HG03175 (cell line): ENCODE results near the gene NPHP4.

ENCODE experiments used
- ATAC-seq: cut with Tn5 transposase; IDR thresholded peaks from one replicate; pipeline ENCODE4 v1.9.1; 2021; ENCODE audit warnings: mild to moderate bottlenecking, moderate library complexity; ENCODE audit not compliant: unreplicated experiment

NPHP4 gene

DNA sequence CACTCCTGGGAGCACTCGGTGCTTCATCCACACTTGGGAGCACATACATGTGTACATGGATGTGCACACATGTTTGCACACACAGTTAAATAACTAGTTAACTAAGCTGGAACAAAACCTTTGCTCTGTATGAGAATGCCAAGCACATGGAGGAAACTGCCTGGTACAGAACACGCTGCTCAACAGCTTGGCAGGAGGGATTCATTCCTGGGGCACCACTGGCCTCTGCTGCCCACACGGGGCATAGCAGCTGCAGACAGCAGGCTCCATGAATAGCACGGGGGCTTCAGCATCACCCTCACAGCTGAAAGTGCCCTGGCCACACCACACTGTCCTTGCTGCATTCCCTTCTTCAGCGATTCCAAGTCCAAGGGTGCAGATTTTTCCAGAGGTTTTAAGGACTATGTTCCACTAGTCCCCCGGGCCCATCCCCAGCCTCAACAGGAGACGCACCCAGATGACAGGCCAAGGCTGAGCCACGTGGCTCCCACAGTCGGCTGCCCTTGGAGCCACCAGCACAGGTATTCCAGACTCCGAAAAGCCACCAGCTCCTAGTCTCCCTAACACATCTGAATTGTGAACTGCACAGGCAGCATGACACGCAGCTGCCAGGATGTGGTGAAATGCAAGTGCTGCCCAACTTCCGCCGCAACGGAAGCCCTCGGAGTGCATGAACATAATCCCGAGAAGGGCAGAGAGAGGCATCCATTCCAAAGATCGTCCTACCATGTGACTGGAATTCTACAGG, 16.9 kb downstream of the NPHP4 start:
- ATAC-seq: no peak

DNA sequence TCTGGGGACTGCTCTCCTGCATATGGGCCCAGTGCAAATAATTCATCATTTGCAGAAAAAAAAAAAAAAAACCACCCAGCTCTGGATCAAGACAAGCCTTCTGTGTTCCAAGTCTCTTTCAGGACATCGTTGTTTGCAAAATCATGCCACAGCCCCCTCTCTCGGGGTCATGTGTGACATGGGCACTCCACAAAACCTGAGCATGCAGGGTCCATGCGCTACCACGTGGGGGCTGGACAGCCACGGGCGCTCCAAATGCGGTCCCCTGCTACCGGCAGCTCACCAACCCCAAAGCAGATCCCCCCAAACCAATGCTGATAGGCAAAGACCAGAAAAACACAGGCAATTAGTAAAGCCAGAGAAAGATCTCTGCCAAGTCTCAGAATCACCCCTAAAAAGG, 17.6 kb downstream of the NPHP4 start:
- ATAC-seq: no peak

DNA sequence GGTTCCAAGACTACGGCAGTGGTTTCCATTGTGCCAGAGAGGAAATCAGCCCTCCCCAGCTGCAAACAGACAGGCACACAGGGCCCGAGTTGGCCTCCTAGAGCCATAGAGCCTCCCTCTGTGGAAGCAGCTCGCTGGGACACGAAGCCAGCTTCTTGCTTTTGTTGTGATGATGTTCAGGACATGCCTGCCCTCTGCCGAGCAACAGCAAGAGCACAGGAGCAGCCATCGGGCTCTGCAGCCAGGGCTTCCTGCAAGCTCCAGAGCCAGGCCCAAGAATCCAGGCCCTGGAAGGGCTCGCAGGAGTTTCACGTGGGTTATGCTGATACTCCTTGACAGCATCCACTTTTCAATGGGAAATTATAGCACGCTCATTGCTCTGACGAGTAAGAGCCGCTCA, 18.5 kb downstream of the NPHP4 start:
- no peak for ATAC-seq

DNA sequence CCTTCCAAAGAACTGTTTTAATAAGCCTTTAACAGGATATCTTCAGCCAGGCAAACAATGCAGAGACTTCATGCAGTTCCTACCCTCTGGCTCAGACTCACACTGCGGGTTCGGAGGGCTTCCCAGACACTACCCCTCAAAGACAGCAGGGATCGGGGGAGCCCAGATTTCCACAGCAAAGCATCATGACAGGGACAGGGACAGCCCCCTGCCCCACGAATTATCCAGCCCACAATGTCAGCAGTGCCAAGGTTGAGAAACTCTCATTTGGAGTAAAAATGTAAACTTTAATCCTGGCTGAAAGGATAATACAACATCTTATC, 20.1 kb downstream of the NPHP4 start:
- ATAC-seq: no peak

DNA sequence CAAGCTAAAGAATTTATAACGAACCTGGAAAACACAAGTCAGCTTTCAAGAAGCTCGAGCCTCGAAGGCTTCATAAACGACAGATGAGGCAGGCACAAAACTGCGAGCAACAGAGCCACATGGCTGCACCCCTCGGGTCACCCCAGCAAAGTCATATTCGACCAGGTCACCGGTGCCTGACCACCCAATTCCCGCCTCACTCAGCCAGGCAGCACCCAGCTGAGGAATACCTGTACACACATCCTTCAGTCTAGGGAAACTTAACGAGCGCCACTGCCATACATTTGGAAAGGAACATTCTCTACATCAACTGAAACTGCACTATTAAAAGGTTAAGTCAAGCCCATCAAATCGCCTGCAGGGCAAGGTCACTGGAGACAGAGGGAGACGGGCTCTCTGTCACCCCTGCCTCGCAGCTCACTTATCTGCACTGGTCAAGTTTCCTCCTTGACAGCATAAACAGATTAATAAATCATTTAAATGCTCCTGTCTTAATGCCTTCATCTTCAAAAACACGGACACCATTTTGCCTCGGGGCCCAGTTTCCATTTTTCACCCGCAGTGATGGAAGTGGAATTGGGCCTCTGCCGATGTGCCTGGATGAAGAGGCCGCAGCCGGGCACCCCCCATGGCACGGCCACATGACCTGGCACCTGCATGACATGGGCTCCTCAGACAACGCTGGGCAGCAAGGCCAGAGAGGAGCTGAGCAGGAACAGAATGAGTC, 20.6 kb downstream of the NPHP4 start:
- ATAC-seq: no peak

DNA sequence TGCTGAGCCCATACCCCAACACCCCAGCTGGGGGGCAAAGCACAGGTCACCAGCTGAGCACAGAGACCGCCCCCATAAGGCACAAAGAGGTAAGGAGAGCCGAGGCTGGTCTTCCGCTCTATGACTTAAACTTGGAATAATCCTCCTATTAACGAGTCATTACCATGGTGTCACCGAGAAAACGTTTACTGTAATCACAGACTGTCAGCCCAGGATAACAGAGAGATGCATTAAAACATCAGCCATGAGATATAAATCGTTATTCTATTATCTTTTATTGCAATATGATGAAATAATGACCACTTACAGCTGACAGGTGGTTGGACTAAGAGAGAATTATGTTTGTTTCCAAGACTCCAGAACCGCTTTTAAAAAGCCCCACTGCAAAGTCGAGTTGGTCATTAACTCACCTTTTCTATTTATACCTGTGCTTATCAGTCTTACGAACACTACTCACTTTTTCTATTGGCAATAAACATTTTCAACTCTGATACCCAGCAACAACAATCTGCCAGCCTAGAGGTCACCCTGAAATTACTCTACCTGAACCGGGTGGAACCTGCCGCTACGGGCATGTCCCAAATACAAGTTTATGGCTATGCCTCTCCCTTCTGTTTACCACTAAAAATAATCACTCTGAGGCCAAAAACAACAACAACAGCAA, 21.5 kb downstream of the NPHP4 start:
- ATAC-seq: no peak

DNA sequence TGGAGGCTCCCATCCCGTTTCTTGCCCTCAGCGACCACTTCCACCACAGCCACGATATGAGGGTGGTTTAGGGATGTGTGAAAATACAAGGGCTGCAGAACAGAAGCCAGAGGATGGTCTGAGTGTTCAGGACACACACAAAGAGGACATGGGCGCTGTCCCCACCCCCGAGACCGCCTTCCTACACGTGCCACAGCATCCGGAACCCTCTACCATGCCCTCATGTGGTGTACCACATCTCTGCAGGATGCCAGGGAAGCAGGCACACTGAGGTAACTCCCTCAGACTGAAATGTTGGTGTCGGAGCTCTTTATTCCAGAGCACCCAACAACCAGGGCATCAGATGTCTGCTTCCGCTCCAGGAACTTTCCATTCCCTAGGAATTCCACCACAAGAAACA, 23.1 kb downstream of the NPHP4 start:
- ATAC-seq: no peak

DNA sequence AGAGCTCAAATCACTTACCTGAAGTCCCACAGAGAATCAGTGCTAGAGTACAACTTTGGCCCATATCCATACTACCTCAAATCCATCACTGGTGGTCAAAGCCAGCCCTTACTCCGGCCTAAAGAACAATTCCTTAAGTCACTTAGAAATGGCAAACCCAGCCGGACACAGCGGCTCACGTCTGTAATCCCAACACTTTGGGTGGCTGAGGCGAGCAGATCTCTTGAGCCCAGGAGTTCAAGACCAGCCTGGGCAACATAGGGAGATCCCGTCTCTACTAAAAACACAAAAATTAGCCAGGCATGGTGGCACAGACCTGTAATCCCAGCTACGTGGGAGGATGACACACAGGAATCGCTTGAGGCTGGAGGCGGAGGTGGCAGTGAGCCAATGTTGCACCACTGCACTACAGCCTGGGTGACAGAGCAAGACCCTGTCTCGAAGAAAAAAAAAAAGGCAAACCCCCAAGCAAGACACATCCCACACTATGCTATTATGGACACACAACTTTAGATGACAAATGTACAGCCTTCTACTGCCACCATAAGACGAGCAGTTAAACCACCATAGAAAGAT, 24.0 kb downstream of the NPHP4 start:
- ATAC-seq: no peak

DNA sequence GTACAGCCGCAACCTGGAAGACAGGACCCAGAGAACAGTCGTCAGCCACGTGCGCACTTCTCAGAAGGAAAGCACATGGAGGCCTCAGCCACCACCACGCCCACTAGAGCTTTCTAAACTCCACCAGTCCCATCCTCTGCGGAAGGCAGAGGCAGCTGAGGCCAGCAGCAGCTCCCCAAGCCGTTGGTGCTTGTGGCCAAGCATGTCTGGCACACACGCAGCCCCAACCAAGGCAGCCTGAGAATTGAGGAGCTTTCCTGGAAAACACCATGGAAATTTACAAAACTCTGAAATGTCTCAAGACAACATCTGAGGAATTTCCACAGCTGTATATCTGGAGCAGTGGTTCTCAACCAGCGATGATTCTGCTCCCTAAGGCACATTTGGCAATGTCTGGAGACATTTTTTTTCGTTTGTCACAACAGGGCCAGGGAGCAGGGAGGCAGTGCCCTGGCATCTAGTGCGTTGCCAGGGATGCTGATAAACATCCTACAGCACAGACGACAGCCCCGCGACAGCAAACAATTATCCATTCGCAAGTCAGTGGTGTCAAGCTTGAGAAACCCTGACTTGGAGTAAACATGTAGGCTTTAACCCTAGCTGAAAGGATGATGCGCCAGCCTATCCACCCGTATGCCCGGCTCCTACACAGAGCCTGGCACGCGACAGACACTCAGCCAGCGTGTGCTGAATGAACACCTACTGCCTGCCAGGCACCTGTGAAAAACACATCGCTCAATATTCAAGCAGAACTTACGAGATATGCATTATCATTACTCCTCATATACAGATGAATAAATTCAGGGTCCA, 24.7 kb downstream of the NPHP4 start:
- ATAC-seq: no peak

DNA sequence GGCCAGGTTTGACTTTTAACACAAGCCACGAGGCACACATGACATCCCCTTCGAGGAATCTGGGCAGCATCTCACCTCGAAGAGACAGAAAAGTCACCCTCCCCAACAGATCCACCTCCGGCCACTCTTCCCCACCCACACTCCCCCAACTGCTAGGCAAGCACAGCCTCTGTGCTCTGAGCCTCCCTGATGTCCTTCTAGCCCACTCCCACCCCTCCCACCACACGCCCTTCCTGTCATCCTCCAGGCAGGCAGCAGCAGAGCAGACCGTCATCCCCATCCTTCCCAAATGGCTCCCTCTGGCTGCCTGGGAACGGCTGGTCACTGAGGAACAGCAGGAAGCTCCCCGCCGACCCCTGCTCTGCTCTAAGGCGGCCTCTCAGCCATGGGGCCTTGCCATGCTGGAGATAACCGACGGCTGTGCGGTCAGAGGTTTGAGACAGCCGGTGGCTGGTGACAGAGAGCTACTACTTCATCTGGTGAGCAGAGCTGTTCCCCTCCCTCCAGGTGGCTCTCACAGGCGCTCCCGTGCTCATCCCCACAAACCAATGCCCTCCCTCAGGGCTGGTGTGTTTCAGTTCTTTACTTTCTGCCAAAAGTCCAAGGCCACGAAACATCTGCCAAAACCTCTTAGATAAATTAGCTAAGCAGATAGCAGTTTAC, 25.6 kb downstream of the NPHP4 start:
- ATAC-seq: no peak

DNA sequence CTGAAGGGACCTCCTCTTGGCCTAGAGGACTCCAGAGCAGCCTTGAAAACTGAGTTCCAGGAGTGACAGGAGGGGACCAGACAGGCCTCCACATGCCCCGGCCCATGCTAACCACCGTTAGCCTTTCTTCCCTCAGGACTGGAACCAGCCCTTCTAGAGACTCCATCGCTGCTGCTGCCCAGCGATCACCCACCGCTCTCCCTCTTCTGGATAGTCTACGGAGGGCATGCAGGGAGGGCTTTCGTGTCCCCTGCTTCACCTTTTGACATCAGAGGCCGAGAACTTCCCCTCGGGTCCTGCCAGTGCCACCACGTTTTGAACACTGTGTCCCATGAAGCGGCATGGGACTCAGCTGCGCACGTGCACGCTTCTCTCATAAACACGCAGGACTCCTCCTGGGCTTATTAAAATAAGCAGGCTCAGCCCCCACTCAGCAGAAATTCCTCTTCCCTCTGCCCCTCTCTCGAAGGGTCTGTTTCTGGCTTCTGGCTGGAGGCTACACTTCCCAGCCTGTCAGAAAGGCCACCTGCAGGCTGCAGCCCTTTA, 26.6 kb downstream of the NPHP4 start:
- no peak for ATAC-seq

DNA sequence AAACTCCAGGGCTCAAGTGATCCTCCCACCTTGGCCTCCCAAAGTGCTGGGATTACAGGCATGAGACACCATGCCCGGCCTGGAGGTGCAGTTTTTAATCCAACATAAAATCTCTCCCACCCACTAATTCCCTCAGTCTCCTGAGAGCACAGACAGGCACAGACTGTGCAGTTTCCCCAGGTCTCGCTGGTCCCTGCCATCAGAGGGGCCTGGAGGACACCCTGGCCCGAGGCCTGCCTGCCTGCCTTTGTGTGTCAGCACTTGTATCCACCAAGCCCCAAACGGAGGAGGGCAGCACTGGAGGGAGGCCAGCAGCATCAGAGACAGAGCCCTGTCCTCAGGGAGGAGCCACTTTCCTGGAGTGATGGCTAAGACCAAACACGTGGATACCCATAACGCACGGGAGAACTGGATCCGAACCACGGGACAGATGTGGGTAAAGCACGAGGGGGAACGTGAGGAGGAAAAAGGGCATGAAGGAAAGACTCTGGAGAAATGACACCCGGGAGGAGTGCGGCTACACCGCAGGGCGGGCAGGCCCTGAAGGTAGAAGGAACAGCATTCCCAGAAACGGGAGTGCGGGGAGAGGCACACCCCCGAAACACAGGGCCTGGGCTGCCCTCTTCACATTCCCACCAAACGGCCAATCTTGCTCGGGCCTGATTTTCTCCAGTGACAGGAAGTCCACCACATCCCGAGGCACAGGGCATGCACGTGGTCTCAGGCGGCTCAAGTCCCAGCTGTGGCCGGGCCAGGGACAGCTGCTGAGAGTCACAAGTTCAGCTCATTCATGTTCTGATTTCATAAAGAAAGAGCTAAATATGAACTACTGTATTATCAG, 29.7 kb downstream of the NPHP4 start:
- no peak for ATAC-seq

DNA sequence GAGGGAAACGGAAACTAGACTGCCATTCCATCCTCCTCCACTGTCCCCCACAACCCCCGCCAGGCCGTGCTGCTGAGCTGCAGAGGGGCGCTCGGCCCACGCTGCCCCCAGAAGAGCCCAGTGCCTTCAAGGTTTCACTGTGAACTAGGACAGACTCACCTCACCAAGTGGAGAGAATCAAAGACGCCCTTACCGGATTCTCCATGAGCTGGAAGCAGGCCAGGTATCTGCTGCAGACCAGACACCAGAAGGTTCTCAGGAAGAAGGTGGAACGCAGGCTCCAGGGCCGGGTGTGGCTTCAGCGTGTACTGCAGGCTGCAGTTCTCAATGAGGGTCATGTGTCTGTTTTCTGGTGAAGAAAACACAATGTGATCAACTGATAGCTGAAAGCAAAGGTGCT, 30.6 kb downstream of the NPHP4 start:
- ATAC-seq: no peak

DNA sequence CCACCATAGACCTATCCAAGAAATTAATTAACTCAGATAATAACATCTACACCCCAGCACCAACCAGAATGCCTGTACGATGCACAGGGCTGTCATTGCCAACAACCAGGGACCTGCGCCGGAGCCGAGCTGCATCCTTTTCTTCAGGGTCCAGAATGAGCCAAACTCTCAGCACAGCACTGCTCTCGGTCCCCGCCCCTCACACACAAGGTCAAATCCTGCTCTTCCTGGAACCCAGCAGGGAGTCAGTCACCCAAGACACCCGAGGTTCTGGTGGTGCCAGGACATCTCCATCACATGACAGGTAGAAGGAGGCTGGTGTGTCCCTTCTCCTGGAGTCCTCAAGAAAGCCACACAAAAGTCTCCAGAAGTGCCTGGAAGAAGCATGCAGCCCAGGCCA, 31.9 kb downstream of the NPHP4 start:
- ATAC-seq: no peak

DNA sequence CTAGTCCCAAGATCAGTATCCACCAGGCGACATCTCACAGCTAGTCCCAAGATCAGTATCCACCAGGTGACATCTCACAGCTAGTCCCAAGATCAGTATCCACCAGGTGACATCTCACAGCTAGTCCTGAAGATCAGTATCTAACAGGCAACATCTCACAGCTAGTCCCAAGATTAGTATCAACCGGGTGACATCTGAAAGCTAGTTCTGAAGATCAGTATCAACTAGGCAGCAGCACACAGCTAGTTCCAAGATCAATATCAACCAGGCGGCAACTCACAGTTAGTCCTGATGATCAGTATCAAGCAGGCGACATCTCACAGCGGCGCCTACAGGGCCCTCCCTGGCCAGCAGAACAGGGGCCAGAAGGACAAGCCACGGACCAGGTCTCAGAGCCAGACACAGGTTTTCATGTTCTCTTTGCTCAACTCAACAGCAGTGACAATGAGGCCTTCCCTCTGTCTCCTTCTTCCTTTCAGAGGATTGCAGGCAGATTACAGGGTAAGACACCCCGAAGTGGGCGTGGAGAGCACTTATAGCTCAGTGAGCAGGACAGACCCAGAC, 32.5 kb downstream of the NPHP4 start:
- no peak for ATAC-seq

DNA sequence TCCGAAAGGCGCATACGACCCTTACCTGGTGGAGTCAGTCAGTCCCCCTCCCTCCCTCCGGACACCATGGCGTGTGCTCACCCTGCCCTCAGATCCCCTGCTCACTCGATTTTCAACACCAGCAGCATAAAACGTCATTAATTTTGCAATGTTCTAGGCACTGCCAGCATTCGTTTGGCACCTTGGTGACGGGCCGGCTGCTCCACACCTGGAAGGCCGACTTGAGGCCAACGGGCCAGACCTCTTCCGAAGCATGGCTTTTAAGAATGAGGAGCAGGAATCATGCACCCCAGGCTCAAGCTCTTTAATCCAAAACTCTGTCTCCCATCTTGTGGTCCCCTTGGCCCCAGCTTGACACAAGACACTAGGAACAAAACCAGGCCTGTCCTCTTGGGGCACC, 33.1 kb downstream of the NPHP4 start:
- ATAC-seq: no peak

DNA sequence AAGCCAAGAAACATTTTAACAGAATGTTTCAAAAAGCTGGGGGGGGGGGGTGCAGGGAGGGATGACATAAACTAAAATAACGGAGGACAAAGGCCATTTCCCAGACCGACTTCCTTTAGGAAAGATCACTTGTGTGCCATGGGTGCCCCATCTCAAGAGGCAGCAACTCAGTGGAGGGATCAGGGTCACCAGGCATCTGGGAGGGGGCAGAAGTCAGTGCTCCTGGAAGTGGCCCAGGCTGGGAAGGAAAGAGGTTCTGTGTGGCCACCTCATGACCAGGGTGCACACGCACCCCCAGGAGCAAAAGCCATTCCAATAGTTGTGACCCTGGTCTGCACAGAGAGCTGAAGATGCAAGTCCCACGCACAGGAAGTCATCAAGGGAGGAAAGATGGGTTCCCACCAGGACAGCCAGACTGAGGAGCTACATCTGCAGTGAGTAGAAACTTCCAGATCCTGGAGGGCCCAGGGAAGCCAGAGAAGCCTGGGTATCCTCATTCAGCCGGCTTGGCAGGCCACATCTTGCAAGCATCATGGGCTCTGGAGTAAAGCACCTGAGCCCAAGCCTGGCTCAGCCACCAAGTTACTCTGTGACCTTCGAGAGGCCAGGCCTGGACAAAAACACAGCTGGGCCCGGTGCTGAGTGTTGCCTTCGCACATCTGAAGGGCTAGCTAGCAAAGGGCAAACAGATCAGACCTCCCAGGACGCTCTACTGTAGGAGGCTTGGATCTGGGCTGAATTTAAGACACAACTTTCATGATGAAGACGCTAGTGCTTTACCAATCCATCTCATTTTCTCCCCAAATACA, 36.0 kb downstream of the NPHP4 start:
- no peak for ATAC-seq

DNA sequence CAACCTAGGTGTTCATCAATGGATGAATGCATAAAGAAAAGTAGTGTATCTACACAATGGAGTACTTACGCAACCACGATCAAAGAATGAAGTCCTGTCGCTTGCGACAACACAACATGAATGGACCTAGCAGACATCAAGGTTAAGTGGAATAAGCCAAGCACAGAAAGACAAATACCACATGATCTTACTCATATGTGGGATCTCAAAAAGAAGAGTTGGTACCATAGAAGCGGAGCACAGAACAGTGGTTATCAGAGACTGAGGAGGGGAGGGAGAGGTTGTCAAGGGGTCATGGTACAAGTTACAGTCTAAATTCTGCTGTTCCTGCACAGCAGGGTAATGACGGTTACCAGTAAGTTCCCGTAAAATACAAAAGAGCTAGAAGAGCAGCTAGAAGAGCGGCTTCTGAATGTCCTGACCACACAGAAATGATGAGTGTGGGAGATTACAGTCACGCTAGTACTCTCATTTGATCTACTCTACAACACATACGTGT, 36.7 kb downstream of the NPHP4 start:
- ATAC-seq: no peak
